Measurements from ENCODE around the gene NOP56.

Gene NOP56

DNA sequence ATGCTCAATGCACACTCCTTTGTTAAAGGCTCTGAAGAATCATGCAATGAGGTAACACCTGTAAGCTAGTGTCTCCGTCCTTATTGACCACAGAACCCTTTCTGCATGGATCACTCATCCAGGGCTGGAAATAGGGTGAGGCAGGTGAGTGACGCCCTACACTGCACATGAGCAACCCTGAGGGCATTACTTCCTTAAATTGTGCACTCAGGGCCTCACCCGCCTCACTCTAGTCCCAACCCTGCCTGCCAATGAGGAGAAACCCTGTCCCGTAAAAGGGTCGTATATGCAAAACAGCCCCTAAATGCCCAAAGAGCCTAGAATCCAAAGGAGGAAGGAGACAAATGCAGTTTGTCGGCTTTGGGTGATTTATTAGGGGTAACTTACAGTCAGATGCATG lies 33.6 kb upstream of the NOP56 start:
- H3K27ac ChIP-seq (ENCODE audit: low read length) = no peak overlapping the region
- H3K27me3 ChIP-seq (ENCODE audit: control insufficient read depth, insufficient read depth, low read length) = peaks cover 5% of the 10 kb centered on the region
- H3K9ac ChIP-seq (ENCODE audit: low read length) = no peak overlapping the region
- no peaks in the 10 kb centered on the region for H3K36me3 ChIP-seq (ENCODE audit: control insufficient read depth, low read depth, low read length)
- no peak overlapping the region for H3K4me3 ChIP-seq (ENCODE audit: low read length)
- no peaks in the 10 kb centered on the region for H3K4me1 ChIP-seq (ENCODE audit: control insufficient read depth, low read depth, low read length)
- no peaks in the 10 kb centered on the region for H3K9me3 ChIP-seq (ENCODE audit: control insufficient read depth, low read depth, low read length)

DNA sequence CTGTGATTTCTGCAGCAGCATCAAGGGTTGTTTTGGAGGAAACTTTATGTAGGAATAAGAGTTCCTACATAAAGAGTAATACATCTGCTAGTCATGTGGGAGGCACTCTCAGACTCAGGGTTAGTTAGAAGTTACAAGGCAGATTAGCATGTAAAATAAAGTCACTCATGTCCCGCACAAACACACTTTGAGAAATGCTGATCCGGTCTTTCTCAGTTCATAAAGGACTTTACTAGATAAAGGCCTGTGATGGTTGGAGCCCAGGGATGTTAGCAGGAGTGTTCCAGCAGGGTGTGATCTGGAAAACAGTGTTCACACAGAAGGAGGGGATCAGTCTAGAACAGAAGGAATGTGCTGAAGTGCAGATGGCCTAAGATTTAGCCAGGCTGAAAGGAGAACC lies 33.1 kb upstream of the NOP56 start:
- H3K9ac ChIP-seq (ENCODE audit: low read length) = no peak overlapping the region

DNA sequence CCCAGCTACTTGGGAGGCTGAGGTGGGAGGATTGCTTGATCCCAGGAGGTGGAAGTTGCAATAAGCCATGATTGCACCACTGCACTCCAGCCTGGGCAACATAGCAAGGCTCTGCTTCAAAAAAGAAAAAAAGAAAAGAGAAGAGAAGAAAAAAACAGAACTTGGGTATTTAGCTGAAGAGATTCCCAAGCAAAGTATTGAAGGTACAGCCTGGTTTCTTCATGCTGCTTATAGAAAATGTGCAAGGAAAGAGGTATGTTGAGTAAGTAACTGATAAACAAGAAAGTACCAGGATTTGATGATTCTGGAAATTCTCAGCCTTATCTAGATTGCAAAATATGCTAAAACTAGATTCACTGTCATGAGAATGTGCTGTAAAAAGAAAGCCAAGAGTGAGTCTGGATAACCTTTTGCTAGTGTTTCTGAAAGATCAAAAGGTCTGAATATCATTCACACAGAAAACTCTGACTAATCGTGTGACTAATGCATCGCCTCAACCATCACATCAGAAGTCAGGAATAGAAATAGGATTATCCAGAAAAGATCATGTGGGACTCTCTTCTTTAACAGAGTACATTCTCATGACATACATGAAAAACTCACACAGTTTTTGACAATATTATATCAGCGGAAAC lies 32.4 kb upstream of the NOP56 start:
- Histone ChIP-seq H3K27me3 (ENCODE audit: control insufficient read depth, insufficient read depth, low read length) (peaks cover 5% of the 10 kb centered on the region), H3K4me1 (ENCODE audit: control insufficient read depth, low read depth, low read length) (no peaks in the 10 kb centered on the region), H3K36me3 (ENCODE audit: control insufficient read depth, low read depth, low read length) (no peaks in the 10 kb centered on the region), H3K9ac (ENCODE audit: low read length) (no peak overlapping the region), H3K9me3 (ENCODE audit: control insufficient read depth, low read depth, low read length) (no peaks in the 10 kb centered on the region), H3K27ac (ENCODE audit: low read length) (no peak overlapping the region), H3K4me3 (ENCODE audit: low read length) (no peak overlapping the region)

More for the DNA sequence above, 33.1 kb upstream of the NOP56 start:
- H3K9me3 ChIP-seq (ENCODE audit: control insufficient read depth, low read depth, low read length) = no peaks in the 10 kb centered on the region
- no peak overlapping the region for H3K27ac ChIP-seq (ENCODE audit: low read length)
- H3K27me3 ChIP-seq (ENCODE audit: control insufficient read depth, insufficient read depth, low read length) = peaks cover 5% of the 10 kb centered on the region
- H3K4me3 ChIP-seq (ENCODE audit: low read length) = no peak overlapping the region
- H3K36me3 ChIP-seq (ENCODE audit: control insufficient read depth, low read depth, low read length) = no peaks in the 10 kb centered on the region
- H3K4me1 ChIP-seq (ENCODE audit: control insufficient read depth, low read depth, low read length) = no peaks in the 10 kb centered on the region

DNA sequence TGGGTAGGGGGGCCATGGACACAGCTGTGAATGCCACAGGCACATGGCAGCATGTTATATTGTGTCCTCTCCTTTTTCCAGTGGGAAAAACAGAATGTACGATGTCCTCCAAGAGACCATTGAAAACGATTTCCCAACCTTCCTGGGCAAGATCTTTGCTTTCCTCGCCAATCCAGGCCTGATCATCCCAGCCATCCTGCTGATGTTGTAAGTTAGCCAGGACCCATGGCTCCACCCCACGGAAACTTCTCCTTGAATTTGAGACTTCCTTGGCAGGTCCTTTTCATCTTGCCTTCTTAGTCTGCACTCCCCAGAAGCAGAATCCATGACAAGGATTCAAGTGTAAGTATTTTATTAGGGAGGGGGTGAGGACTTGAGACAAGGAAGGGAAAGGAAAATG lies 28.2 kb upstream of the NOP56 start:
- Histone ChIP-seq H3K27me3 (ENCODE audit: control insufficient read depth, insufficient read depth, low read length) (peaks cover 5% of the 10 kb centered on the region), H3K27ac (ENCODE audit: low read length) (no peak overlapping the region), H3K4me1 (ENCODE audit: control insufficient read depth, low read depth, low read length) (no peaks in the 10 kb centered on the region), H3K4me3 (ENCODE audit: low read length) (no peak overlapping the region), H3K9ac (ENCODE audit: low read length) (no peak overlapping the region), H3K9me3 (ENCODE audit: control insufficient read depth, low read depth, low read length) (no peaks in the 10 kb centered on the region), H3K36me3 (ENCODE audit: control insufficient read depth, low read depth, low read length) (no peaks in the 10 kb centered on the region)

DNA sequence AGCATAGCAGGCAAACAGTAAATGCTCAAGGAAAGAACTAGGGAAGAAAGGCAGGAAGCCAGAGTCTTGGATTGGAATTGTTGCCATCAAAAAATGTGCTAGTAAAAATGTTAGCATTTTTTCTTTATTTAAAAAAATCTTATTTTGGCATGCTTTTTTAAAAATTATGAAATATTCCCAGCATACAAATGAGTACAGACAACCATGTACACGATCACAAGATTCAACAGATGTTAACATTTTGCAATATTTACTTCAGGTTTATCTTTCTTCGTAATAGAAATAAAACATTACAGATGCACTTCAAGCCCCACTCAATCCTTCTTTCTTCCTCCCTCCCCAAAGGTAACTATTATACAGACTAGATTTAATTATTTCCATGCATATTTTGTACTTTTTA lies 27.4 kb upstream of the NOP56 start:
- Histone ChIP-seq H3K27me3 (ENCODE audit: control insufficient read depth, insufficient read depth, low read length) (peaks cover 2% of the 10 kb centered on the region), H3K9ac (ENCODE audit: low read length) (no peak overlapping the region), H3K9me3 (ENCODE audit: control insufficient read depth, low read depth, low read length) (no peaks in the 10 kb centered on the region), H3K27ac (ENCODE audit: low read length) (no peak overlapping the region), H3K4me1 (ENCODE audit: control insufficient read depth, low read depth, low read length) (no peaks in the 10 kb centered on the region), H3K36me3 (ENCODE audit: control insufficient read depth, low read depth, low read length) (no peaks in the 10 kb centered on the region), H3K4me3 (ENCODE audit: low read length) (no peak overlapping the region)

DNA sequence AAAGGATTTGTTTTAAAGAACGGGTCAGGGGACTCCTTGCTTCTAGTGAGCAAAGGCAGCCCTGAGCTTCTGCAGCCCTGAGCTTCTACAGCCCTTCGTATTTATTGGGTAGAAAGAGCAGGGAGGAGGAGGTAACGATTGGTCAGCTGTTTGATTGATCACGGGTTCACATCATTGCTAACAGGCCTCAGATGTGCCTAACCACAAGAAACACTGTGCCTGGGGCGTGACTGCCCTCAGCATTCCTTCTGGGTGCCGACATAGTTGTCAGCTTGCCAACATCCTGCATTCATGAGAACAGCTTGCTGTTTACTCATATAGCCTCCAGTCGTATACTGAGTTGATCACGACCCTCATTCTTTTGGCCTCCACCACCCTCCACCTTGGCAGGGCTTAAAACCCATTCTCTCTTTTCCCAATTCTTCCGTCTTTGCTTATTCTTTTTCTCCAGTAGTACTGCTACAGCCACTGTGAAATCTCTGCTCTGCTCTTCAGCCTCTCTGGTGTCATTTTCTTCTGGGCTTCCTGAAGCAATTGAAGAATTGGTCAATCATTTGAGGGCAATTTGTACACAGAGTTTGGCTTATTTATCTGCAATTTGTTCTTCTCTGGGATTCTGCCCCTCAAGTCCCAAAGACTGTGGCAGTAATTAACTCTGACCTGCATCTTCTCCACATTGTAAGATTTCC lies 25.4 kb upstream of the NOP56 start:
- Histone ChIP-seq H3K9me3 (ENCODE audit: control insufficient read depth, low read depth, low read length) (no peaks in the 10 kb centered on the region), H3K36me3 (ENCODE audit: control insufficient read depth, low read depth, low read length) (no peaks in the 10 kb centered on the region), H3K27me3 (ENCODE audit: control insufficient read depth, insufficient read depth, low read length) (no peaks in the 10 kb centered on the region), H3K27ac (ENCODE audit: low read length) (no peak overlapping the region), H3K4me3 (ENCODE audit: low read length) (no peak overlapping the region), H3K9ac (ENCODE audit: low read length) (no peak overlapping the region), H3K4me1 (ENCODE audit: control insufficient read depth, low read depth, low read length) (no peaks in the 10 kb centered on the region)

DNA sequence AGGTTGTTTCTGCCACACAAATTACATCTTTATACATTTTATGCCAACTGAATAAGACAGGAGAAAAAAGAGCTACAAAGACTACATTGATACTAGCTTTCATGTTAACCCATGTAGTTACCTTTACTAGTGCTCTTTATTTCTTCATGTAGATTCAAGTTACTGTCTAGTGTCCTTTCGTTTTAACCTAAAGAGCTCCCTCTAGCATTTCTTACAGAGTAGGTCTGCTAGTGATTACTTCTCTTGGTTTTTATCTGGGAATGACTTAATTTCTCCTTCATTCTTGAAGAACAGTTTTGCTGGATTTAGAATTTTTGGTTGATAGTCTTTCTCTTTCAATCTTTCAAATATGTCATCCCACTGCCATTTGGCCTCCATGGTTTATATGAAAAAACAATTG lies 21.2 kb upstream of the NOP56 start:
- Histone ChIP-seq H3K27me3 (ENCODE audit: control insufficient read depth, insufficient read depth, low read length) (no peaks in the 10 kb centered on the region), H3K4me1 (ENCODE audit: control insufficient read depth, low read depth, low read length) (no peaks in the 10 kb centered on the region), H3K36me3 (ENCODE audit: control insufficient read depth, low read depth, low read length) (no peaks in the 10 kb centered on the region), H3K27ac (ENCODE audit: low read length) (no peak overlapping the region), H3K9me3 (ENCODE audit: control insufficient read depth, low read depth, low read length) (no peaks in the 10 kb centered on the region), H3K9ac (ENCODE audit: low read length) (no peak overlapping the region), H3K4me3 (ENCODE audit: low read length) (no peak overlapping the region)

DNA sequence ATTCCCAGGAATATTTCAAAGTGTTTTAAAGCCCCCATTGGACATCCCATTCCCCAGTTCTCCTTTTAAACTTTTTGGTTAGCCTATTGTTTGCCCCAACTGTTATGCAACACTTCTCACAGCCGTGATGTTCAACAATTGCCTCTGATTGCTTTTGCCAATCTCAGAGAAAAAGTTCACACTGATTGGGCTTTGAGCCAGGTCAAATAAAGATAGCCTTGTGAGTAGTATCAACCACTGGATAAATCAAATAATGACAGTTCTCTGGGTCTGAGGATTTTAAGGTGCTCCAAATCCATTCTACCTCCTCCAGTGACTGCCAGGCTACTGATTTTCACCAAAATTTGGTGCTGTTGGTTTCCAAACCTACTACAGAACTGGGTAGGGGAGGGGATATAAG lies 19.1 kb upstream of the NOP56 start:
- Histone ChIP-seq H3K4me1 (ENCODE audit: control insufficient read depth, low read depth, low read length) (no peaks in the 10 kb centered on the region), H3K27ac (ENCODE audit: low read length) (no peak overlapping the region), H3K4me3 (ENCODE audit: low read length) (no peak overlapping the region), H3K27me3 (ENCODE audit: control insufficient read depth, insufficient read depth, low read length) (no peaks in the 10 kb centered on the region), H3K9ac (ENCODE audit: low read length) (no peak overlapping the region), H3K36me3 (ENCODE audit: control insufficient read depth, low read depth, low read length) (no peaks in the 10 kb centered on the region), H3K9me3 (ENCODE audit: control insufficient read depth, low read depth, low read length) (no peaks in the 10 kb centered on the region)

DNA sequence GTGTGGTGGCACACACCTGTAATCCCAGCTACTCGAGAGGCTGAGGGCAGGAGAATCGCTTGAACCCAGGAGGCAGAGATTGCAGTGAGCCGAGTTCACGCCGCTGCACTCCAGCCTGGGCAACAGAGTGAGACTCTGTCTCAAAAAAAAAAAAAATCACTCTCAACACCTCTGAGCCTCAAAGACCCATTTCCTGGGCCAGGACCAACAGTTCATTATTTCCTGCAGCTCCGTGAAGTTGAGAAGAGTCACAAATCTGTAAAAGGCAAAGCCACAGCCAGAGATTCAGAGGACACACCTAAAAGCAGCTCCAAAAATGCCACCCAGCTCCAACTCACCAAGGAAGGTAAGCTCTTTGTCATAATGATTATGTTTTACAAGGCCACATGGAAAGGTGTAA lies 15.2 kb upstream of the NOP56 start:
- no peaks in the 10 kb centered on the region for H3K9me3 ChIP-seq (ENCODE audit: control insufficient read depth, low read depth, low read length)

DNA sequence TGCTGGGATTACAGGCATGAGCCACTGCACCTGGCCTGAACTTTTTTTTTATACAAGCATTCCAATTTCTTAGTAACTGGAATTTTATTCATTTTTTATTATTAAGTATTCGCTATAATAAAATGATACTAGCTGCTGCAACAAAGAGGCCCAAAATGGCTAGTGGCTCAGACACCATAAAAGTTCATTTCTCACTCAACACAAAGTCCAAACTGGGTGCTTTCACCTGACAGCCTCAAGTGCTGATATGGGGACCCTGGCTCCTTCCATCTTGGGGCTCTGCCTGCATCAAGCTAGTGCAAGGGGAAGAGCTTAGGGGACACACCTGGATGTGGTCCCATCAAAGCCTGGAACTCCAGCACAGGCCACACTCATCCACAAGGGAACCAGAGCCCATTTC lies 12.2 kb upstream of the NOP56 start:
- no peak overlapping the region for H3K27ac ChIP-seq (ENCODE audit: low read length)
- H3K9me3 ChIP-seq (ENCODE audit: control insufficient read depth, low read depth, low read length) = no peaks in the 10 kb centered on the region
- H3K36me3 ChIP-seq (ENCODE audit: control insufficient read depth, low read depth, low read length) = no peaks in the 10 kb centered on the region
- no peaks in the 10 kb centered on the region for H3K4me1 ChIP-seq (ENCODE audit: control insufficient read depth, low read depth, low read length)
- H3K4me3 ChIP-seq (ENCODE audit: low read length) = no peak overlapping the region
- H3K27me3 ChIP-seq (ENCODE audit: control insufficient read depth, insufficient read depth, low read length) = no peaks in the 10 kb centered on the region
- H3K9ac ChIP-seq (ENCODE audit: low read length) = no peak overlapping the region

More for the DNA sequence above, 15.2 kb upstream of the NOP56 start:
- Histone ChIP-seq H3K9ac (ENCODE audit: low read length) (no peak overlapping the region), H3K36me3 (ENCODE audit: control insufficient read depth, low read depth, low read length) (no peaks in the 10 kb centered on the region), H3K27ac (ENCODE audit: low read length) (no peak overlapping the region), H3K27me3 (ENCODE audit: control insufficient read depth, insufficient read depth, low read length) (no peaks in the 10 kb centered on the region), H3K4me3 (ENCODE audit: low read length) (no peak overlapping the region), H3K4me1 (ENCODE audit: control insufficient read depth, low read depth, low read length) (no peaks in the 10 kb centered on the region)

DNA sequence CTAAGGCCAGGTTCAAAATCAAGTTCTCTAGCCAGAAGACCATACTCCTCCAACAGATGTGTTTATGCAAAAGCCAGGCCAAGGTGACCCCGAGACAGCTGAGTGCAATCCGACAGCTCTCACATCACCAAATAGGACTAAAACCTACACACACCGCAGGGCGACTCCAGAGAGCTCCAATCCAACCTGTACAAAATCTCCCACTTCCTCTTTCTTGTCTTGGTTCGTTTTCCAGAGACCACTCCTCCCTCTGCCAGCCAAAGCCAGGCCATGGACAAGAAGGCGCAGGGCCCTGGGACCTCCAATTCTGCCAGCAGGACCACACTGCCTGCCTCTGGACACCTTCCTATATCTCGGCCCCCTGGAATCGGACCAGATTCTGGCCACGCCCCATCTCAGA lies 11.5 kb upstream of the NOP56 start:
- H3K9ac ChIP-seq (ENCODE audit: low read length) = no peak overlapping the region
- H3K27me3 ChIP-seq (ENCODE audit: control insufficient read depth, insufficient read depth, low read length) = no peaks in the 10 kb centered on the region
- no peak overlapping the region for H3K27ac ChIP-seq (ENCODE audit: low read length)
- no peaks in the 10 kb centered on the region for H3K36me3 ChIP-seq (ENCODE audit: control insufficient read depth, low read depth, low read length)
- no peaks in the 10 kb centered on the region for H3K4me1 ChIP-seq (ENCODE audit: control insufficient read depth, low read depth, low read length)
- no peaks in the 10 kb centered on the region for H3K9me3 ChIP-seq (ENCODE audit: control insufficient read depth, low read depth, low read length)
- no peak overlapping the region for H3K4me3 ChIP-seq (ENCODE audit: low read length)

DNA sequence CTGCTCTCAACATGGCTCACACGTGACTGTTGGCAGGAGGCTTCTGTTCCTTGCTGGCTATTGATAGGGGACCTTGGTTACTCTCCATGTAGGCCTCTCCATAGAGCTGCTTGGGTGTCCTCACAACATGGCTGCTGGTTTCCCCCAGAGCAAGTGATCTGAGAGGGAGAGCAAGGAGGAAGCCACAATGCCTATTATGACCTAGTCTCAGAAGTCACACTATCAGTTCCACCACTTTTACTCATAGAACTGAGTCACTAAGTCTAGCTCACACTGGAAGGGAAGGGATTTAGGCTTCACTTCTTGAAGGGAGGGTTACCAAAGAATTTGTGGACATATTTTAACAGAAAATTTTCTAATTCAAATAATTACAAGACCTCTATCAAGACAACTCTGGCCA lies 8.7 kb upstream of the NOP56 start:
- Histone ChIP-seq H3K4me1 (ENCODE audit: control insufficient read depth, low read depth, low read length) (no peaks in the 10 kb centered on the region), H3K4me3 (ENCODE audit: low read length) (no peak overlapping the region), H3K9me3 (ENCODE audit: control insufficient read depth, low read depth, low read length) (no peaks in the 10 kb centered on the region), H3K36me3 (ENCODE audit: control insufficient read depth, low read depth, low read length) (no peaks in the 10 kb centered on the region), H3K27ac (ENCODE audit: low read length) (no peak overlapping the region), H3K9ac (ENCODE audit: low read length) (no peak overlapping the region), H3K27me3 (ENCODE audit: control insufficient read depth, insufficient read depth, low read length) (no peaks in the 10 kb centered on the region)

All from iPS-18a (cell line).